ENCODE measurements around the gene CS. TPM values are rescaled to one million over a fixed set of nuclear protein-coding genes. Genes with fewer than 3 reads are reported as not detected.

Gene CS
- polyA plus RNA-seq, 3 donors = 55.7 to 156 (median 86.1) TPM

- no peak overlapping the region for H3K4me3 Mint-ChIP-seq
- no CpG with 5 or more reads among the region's 5 CpGs for WGBS (ENCODE audit: insufficient coverage)
- TF ChIP-seq CTCF (IDR thresholded peaks at IDR 0.05) = no peak
Measured at GRCh38 chr12:56236985-56237384, 63.1 kb downstream of the CS start.

DNA sequence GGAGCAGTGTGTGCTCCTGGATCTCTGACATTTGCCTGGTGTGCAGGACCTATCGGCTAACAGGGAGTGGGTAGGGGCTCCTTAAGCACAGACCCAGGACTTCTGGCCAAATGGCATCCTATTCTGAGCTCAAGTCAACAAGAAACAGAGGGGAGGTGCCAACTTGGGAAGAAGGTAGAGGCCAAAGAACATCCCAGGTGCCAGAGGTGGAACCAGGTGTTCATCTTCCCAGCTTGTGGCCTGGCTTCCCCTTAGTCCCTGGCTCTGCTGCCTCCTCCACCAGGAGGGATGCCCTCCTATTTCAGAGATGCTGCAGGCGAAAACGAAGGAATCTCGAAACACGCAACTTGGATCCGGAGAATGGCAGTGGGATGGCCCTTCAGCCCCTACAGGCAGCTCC lies 64.0 kb downstream of the CS start:
- peaks cover 8 to 28% of the 10 kb centered on the region in 2 donors for H3K36me3 ChIP-seq (replicated peaks in 1 of 2; ENCODE audit: control insufficient read depth in 1 of 2, insufficient read depth in 2 of 2, low read length in 2 of 2)
- intact Hi-C loops (cut with micrococcal nuclease) = no loop called here
- no peak overlapping the region for H3K27ac ChIP-seq (ENCODE audit: low read depth in 1 of 2, low read length in 2 of 2)
- H3K4me3 Mint-ChIP-seq = no peak overlapping the region
- H3K27me3 ChIP-seq (ENCODE audit: control insufficient read depth in 2 of 2, insufficient read depth in 2 of 2, low read length in 2 of 2) = no peaks in the 10 kb centered on the region
- H3K27ac Mint-ChIP-seq = no peak overlapping the region
- no peaks in the 10 kb centered on the region for H3K79me2 ChIP-seq (ENCODE audit: insufficient read depth, low read length)
- WGBS (ENCODE audit: insufficient coverage) = 100% methylated on average over 5 of the region's 6 CpGs
- no peaks in the 10 kb centered on the region for H4K20me1 ChIP-seq (ENCODE audit: insufficient read depth, low read length)
- no peak for DNase-seq
- H3K4me2 ChIP-seq (replicated peaks; ENCODE audit: extremely low read depth, low read length, poor library complexity, severe bottlenecking) = no peak overlapping the region
- no peaks in the 10 kb centered on the region for H3K9me3 Mint-ChIP-seq
- H3K4me3 ChIP-seq (replicated peaks in 1 of 3; ENCODE audit: low read depth in 2 of 3, low read length in 3 of 3) = no peak overlapping the region
- no peak overlapping the region for H3K9ac ChIP-seq (ENCODE audit: insufficient read depth, low read length, poor library complexity, severe bottlenecking)
- no peaks in the 10 kb centered on the region for H3K9me3 ChIP-seq (replicated peaks in 1 of 2; ENCODE audit: control insufficient read depth in 1 of 2, insufficient read depth in 1 of 2, low read length in 2 of 2)
- no peak for TF ChIP-seq CTCF (IDR thresholded peaks at IDR 0.05)
- no peak overlapping the region for H2AFZ ChIP-seq (ENCODE audit: insufficient read depth, low read depth, low read length, poor library complexity, severe bottlenecking)
- H3K36me3 Mint-ChIP-seq = peaks cover 23 to 32% of the 10 kb centered on the region in 2 donors
- H3K27me3 Mint-ChIP-seq (ENCODE audit: low read depth in 3 of 3) = peaks cover 0 to 2% (median 0%) of the 10 kb centered on the region in 3 donors
- no peaks in the 10 kb centered on the region for H3K4me1 ChIP-seq (ENCODE audit: control insufficient read depth in 1 of 2, insufficient read depth in 2 of 2, low read length in 2 of 2)
- no peaks in the 10 kb centered on the region for H3K4me1 Mint-ChIP-seq

More at GRCh38 chr12:56236985-56237384, 63.1 kb downstream of the CS start:
- Histone ChIP-seq H3K4me2 (replicated peaks; ENCODE audit: extremely low read depth, low read length, poor library complexity, severe bottlenecking) (no peak overlapping the region), H3K9ac (ENCODE audit: insufficient read depth, low read length, poor library complexity, severe bottlenecking) (no peak overlapping the region), H4K20me1 (ENCODE audit: insufficient read depth, low read length) (no peaks in the 10 kb centered on the region), H3K4me3 (replicated peaks in 1 of 3; ENCODE audit: low read depth in 2 of 3, low read length in 3 of 3) (no peak overlapping the region), H3K9me3 (replicated peaks in 1 of 2; ENCODE audit: control insufficient read depth in 1 of 2, insufficient read depth in 1 of 2, low read length in 2 of 2) (no peaks in the 10 kb centered on the region), H3K27ac (ENCODE audit: low read depth in 1 of 2, low read length in 2 of 2) (no peak overlapping the region), H3K79me2 (ENCODE audit: insufficient read depth, low read length) (no peaks in the 10 kb centered on the region), H2AFZ (ENCODE audit: insufficient read depth, low read depth, low read length, poor library complexity, severe bottlenecking) (no peak overlapping the region), H3K36me3 (replicated peaks in 1 of 2; ENCODE audit: control insufficient read depth in 1 of 2, insufficient read depth in 2 of 2, low read length in 2 of 2) (peaks cover 17 to 37% of the 10 kb centered on the region in 2 donors), H3K4me1 (ENCODE audit: control insufficient read depth in 1 of 2, insufficient read depth in 2 of 2, low read length in 2 of 2) (no peaks in the 10 kb centered on the region), H3K27me3 (ENCODE audit: control insufficient read depth in 2 of 2, insufficient read depth in 2 of 2, low read length in 2 of 2) (no peaks in the 10 kb centered on the region)
- DNase-seq = no peak
- H3K36me3 Mint-ChIP-seq = peaks cover 32 to 41% of the 10 kb centered on the region in 2 donors
- H3K27ac Mint-ChIP-seq = no peak overlapping the region
- no peaks in the 10 kb centered on the region for H3K4me1 Mint-ChIP-seq
- no peaks in the 10 kb centered on the region for H3K9me3 Mint-ChIP-seq
- H3K27me3 Mint-ChIP-seq (ENCODE audit: low read depth in 3 of 3) = peaks cover 0 to 2% (median 0%) of the 10 kb centered on the region in 3 donors
- intact Hi-C loops (cut with micrococcal nuclease) = no loop called here

Data from CD14-positive monocyte (primary cell).